ENCODE data around the gene LAMP5.

LAMP5 gene

DNA sequence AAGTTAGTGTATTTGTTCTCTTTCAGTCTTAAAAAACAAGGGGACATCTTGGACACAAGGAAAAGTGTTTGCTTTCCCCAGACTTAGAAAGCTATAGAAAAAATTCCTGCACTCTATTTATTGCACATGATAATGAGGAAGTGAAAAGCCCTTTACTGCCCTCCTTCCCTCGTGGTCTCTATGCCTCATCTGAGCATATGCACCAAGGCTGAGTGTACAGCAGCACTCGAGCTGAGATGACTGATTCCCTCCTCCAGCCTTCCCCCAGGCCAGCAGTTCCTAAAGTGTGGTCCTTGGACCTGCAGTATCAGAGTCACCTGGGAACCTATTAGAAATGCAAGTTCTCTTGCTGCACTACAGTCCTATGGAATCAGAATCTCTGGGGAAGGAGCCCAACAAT, 14.3 kb upstream of the LAMP5 start:
- DNase-seq (ENCODE audit: low spot score), result no peak

DNA sequence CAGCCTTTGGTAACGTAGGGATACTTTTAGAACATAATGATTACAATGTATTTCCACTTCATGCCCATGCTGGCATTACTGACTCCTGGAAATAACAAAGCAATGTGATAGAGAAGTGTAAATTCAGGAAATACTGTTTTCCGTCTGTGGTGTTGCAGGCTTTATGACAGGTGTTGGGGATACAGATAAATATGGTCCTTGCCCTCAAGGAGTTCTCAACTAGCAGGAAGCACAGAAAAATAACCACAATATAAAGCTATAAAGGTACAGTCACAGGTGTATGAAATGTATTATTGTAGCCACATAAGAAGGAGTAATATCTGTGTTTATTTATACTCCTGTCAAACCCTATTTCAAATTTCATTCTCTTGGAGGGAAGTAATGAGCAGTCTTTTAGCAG, 12.9 kb upstream of the LAMP5 start:
- no peak for DNase-seq (ENCODE audit: low spot score)

DNA sequence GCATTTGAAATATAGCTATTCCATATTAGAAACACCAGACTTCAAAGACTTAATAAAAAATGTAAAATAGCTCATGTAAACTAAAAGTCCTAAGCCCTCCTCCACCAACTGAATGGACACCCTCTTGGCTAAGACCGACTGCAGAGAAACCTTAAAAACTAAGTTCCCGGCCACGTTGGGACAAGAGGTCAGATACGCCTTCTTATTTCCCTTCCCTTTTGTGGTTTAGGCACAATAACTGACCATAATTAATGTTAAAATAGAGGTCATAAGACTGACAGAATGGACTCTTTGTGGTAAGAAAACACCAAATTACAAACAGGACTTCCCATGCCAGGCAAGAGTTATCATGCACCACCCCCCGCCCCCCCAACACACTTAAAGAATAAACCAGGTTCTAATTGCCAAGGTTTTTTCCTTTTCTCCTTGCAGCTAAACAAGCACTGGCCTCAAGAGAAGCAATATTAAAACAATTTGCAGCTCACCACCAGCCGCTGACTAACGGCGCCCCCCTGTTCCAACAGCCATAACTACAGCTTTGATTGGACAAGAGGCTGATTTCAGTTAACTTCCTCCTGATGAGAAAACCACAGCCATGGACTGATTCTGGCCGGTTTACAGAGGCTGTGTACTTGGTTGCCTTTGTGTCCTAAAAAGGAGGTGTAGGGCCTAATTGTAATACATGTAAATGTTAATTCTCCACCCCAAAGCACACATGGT, 10.7 kb upstream of the LAMP5 start:
- DNase-seq (ENCODE audit: low spot score), result no peak

DNA sequence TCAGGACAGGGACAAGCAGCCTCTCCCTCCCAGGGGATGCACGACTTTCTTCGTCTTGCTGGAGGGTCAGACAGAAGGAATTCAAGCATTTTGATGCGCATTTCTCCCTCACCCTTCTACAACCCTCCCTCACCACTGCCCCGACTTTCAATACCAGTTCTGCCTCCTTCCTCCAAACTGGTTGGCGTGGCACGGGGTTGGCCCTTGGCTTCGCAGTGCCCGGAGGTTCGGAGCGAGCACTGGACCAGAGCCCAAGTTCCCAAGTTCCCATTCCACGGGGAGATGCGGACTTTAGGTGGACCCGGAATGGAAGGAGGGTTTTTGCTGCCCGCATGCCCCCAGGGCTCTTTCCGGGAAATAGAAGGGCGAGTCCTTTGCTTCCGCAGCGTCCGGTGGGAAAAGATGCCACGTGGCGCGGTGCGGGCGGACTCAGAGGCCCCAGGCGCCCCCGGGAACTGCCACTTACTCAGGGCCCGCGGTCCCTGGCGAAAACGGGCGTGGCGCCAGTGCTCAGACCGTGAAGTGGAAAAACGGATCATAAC, 8.0 kb upstream of the LAMP5 start:
- DNase-seq (ENCODE audit: low spot score), result no peak

DNA sequence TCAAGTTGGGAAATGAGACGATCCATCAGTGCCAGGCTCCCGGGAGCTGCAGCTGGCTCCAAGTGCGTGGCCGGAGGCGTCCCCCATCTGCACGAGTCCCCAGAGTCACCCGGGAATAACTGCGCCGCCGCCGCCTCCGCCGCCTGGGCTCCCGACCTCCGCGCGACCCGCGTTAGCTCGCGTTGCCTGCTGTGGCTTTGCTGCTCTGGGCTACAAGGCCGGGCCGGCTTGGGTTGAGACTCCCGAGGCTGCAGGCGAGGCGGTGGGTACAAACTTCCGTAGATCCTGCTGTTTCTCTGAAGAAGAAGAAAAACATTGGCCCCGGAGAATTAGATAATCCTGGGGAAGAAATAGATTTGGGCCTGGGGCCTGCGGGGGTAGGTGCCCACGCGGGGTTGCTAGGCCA, 7.4 kb upstream of the LAMP5 start:
- no peak for DNase-seq (ENCODE audit: low spot score)

DNA sequence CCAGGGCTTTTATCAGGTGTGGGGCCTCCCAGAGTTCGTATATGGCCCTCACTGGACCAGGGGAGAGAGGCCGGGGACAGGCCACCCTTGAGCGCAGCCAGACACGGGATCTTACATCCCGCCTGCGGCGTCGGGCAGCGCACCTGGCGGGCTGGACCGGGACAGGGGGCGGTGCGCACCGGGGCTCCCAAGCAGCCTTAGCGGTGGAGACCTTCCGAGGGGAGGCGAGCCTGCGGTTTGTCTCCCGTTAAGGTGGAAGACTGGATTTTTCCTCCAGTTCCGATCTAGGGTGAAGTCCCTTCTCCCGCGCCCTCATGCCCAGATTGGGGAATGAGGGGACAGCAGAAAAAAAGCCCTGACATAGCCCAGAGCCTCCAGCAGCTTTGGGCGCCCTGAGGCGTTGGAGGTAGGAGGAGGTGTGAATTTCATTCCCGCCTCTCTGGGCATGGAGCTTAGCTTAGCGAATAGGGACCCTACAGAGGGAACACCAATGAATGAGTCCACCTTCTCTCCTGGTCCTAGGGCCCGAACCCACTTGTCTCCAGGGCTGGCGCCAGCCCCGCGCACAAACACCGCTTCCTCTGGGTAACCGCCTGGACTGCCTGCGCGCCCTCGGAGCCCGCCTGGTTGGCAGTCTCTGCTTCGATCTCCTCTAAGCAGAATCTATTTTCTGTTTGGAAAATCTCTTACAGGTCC, 6.7 kb upstream of the LAMP5 start:
- DNase-seq (ENCODE audit: low spot score), result no peak

DNA sequence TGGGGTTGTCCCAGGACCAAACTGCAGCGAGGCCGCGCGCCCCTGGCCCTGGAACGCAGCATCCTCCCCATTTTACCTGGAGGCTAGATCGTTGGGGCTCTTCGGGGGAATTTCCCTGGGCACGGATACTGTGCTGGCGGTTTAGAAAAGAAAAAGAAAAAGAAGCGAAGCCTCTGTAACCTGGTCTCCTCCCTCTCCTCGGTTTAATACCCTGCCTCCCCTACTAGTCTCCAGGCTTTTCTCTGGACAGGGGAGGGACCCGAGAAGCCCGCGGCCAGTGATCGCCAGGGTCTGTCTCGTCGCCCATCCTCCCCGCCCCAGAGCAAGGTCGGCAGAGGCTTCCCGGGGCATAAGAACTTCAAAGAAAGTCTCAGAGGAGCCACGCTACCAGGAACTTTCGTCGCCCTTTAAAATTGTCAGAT, 6.1 kb upstream of the LAMP5 start:
- DNase-seq (ENCODE audit: low spot score), result no peak

DNA sequence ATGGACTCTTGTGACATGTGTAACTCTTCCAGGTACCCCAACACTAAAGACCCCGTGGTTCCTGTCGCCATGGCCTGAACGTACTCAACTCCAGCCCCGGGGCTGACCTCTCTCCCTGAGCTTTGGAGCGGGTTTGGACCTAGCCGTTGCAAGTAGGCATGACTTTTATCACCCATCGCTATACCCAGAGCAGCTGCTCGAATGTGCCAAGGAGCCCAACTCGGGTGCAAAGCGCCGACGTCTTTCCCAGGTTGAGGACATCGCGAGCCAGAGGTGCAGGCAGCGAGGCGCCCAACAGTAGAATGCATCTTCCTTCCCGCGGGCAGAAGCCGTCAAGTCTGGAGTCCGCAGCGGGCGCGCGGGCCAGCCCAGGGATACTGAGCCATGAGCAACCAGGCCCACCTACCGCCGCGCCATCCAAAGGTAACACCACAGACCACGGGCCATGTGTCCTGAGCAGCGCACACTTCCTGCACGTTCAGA, 5.7 kb upstream of the LAMP5 start:
- DNase-seq (ENCODE audit: low spot score), result no peak

DNA sequence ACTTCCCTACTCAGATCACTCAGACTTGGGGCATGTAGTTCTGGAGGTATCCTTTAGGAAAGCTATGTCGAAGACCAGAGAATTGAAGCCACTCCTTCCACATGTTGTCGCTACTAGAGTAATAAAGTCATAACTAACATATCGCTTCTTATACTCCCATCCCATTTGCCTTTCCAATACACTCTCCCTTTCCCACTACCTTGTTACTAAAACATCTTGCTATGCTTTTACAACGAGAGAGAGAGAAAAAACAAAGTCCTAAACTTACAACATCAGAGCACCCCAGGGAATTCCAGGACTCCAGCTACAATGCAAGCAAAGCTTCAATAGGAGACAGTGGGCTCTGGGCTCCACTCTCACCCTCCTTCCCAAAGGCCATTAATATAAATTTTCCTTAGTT, 5.1 kb upstream of the LAMP5 start:
- no peak for DNase-seq (ENCODE audit: low spot score)

DNA sequence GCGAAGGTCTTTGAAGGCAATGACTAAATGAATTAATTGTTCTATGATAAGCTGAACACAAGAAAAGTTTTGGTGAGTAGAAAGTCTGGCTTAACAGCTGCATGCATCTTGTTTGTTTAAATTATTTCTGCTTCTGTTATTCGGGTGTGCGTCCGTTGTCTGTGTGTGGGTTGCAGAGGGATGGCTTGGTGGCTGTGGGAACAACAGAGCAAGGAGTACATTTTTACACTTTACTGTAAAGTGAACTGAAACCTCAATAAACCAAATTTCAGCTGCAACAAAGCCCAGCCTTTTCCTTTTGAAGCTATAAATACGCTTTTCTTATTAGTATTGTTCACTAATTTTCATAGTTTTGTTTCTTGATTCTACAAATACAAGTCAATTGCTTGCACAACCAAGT, 3.5 kb upstream of the LAMP5 start:
- no peak for DNase-seq (ENCODE audit: low spot score)

DNA sequence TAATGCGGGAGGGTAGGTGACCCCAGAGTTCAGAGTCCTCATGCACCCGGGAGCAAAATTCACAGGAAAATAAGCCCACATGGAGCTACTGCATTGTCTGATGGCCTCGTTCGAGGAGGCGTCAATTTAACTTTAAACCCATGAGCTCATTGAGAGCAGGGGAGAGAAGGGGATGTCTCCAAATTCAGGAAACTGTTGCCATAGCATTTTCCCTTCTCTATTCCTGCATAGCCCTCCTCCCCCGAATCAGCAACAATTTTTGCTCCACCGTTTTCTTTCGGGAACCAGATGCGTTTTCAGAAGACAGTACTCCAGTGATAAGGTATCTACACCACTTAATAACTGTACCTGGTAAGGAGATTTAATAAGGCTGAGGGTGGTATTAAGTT, 324 bp upstream of the LAMP5 start:
- no peak for DNase-seq (ENCODE audit: low spot score)

DNA sequence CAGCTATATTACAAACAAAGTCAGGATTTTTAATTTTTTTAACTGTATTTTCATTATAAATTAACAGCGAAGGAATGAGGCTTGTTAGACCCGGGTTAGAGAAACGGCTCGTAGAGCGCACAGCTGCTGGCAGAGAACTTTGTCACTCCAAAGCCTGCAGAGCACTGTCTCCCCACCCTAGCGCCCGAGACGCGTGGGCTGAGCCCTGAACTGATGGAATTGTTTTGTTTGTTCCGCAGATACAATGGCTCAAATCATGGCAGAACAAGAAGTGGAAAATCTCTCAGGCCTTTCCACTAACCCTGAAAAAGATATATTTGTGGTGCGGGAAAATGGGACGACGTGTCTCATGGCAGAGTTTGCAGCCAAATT, 810 bp downstream of the LAMP5 start:
- DNase-seq (ENCODE audit: low spot score), result no peak

DNA sequence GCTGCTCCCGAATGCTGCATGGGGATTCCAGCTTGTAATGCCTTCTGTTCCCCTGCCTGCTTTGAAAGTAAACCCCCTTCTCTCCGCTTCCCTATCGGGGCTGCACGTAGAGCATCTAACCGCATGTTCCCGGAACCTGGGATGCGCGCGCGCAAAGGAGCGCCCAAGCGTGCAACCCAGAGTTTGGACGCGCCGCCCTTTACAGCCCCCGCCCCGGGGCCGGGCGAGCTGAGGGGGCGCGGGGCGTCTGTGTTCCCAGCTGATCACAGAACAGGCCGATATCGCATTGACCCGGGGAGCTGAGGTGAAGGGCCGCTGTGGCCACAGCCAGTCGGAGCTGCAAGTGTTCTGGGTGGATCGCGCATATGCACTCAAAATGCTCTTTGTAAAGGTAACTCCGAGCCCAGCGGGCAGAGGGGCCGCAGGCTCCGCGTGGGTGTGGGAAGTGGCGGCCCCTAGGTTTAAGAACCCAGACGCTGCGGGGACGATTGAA, 1.4 kb downstream of the LAMP5 start:
- no peak for DNase-seq (ENCODE audit: low spot score)

DNA sequence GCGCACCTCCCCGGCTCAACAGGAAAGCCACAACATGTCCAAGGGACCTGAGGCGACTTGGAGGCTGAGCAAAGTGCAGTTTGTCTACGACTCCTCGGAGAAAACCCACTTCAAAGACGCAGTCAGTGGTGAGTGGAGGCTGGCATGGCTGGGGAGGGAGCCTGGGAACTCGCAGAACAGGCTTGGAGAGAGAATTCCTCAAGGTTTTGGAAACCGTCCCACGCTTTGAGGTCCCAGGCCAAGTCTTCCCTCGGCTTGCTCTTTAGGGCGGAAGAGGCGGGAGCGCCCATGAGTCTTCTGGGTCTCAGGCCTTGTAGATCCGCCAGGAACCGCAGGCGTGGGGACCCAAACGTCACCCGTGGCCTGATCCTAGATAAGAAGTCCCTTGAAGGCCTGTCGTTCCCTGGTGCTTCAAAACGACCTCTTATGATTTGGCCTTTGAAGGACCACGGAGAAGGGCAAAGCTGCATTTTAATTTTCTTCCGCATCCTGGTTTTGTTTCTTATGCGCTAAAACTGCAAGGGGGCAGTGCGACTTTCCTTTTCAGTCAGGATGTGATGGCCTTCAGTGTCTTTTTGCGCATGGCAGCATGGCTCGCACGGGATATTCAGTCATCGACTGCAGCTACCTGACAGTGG, 2.0 kb downstream of the LAMP5 start:
- no peak for DNase-seq (ENCODE audit: low spot score)

DNA sequence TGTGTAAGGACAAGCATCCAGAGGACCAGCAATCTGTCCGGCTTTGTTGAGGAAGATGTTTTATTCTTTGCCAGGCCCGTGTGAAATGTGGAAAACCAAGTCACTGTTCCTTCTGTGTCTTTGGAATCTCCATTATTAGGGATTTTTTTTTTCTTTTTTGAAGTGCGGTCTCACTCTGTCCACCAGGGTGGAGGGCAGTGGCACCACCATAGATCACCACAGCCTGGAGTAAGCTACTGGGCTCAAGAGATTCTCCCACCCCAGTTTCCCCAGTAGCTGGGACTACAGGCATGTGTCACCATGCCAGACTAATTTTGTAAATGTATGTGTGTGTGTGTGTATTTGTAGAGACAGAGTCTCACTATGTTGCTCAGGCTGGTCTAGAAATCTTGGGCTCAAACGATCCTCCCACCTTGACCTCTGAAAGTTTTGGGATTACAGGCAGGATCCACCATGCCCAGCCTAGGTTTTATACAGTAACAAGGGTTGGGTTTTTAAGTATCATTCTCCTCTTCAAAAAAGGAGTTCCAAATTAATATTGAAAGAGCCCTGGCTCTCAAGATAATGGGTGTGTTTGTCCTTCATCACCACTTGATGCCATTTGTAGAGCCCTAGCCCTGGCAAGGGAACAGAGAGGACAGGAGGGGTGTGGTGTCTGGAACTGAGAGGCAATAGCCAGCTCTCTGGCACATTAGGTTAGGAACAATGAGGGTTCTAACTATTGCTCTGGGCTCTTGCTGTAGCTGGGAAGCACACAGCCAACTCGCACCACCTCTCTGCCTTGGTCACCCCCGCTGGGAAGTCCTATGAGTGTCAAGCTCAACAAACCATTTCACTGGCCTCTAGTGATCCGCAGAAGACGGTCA, 3.1 kb downstream of the LAMP5 start:
- no peak for DNase-seq (ENCODE audit: low spot score)

DNA sequence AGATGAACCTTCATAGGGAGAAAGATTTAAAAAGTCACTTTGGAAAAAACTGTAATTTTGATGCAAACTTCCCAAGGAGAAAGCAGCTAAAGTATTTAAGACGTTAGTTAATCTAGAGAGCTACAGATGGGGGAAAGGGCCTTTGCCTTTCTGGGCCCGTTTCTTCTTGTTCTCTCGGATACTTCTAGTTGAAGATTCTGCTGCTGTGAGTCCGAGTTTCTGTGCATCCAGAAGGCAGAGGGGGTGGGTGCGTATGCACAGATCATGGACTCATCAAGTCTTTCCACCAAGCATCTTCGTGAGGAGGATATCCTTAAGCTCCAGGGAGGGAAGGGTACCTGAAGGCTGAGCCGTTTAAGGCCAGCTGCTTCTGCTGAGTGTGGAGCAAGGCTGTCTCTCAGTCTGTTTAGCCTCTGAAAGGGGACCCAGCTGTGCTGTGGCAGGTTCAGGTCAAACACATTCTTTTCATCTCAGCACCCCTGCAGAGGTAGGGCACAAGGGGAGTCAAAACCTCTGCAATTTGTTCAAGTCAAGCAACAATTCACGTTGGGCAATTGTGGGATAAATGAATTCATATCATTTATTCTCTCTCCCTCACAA, 4.3 kb downstream of the LAMP5 start:
- no peak for DNase-seq (ENCODE audit: low spot score)

DNA sequence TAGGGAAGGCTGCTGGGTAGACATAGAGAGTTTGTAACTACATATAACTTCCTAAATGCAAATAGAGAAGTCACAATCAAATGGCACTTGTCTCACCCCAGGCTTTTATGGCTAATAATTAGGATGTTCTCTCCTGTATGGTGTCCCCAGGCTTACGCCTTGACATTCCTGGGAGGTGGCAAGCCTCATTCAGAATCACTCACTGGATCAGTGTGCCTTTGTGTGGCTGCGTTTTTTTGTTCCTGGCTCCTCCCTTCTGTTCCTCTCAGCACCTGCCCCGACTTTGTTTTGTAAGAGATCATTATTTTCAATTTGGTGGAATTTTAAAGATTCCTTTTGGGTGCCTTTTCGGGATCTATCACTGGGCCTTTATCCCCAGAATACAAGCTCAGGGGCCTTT, 5.7 kb downstream of the LAMP5 start:
- no peak for DNase-seq (ENCODE audit: low spot score)

DNA sequence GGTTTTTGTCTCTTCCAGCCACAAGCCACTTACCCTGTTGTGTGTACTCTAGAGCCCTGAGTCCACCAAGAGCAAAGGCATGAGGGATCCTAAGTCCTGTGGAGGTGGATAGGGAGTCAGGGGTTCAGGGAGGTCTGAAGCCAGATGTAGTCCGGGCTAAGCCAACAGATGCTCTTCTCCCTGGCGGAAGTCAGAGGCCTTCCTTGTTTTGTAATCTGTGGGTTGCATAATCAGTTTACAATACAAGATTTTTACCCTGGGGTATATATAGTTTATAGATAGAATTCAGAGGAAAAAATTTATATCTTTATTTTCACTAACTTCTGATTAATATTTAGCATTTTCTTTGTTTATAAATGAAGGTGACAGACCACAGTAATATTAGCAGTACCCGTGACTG, 9.2 kb downstream of the LAMP5 start:
- DNase-seq (ENCODE audit: low spot score), result no peak

DNA sequence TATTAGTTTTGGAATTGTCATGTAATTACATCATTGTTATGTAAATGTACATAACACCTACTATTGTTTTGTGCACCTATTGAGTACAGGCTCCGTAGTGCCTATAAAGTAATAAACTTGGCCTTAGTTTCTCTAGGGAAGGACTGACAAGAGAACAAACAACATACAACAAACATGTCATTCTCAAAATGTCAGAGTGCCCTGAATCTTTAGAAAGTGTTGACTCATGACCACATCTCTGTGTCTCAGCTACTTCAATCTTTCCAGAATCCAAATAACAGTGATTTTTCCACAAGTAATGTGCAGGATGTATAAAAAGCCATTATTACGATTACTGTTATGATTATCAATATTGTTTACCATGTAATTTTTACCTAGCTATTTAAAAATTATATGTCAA, 17.2 kb downstream of the LAMP5 start:
- no peak for DNase-seq (ENCODE audit: low spot score)

DNA sequence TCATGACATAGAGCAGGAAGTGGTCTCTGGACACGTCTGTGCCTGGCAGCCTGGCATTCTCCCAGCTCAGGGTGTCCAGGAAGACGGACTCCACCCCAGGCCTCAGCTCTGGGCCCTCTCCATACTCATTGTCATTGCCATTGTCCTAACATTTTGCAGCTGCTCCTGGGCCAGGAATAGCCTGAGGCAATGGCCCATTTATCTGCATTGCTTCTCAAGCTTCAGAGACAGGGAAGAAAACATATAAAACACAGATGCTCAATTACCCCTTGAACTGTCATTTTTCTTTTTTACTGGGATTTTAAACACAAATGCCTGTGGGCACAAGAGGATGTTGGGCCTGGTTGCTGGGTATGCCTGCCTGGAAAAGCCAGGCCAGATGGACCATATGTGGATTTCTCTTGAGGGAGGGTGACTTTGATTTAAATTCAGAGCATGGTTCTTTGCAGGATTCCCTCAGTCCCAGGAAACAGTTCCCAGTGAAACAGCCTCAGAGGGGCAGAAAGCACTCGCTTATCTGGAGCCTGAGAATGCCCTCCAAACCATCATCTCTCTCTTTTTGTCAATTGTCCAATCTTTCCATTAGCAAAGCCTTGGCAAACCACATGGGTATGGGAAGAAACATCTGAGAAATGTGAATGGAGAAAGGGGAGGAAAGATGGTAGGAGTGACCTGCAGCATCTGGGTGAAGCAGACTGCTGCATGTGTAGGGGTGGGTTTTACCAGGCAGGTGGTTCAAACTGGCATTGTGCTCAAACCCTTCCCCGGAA, 17.9 kb downstream of the LAMP5 start:
- DNase-seq (ENCODE audit: low spot score), result no peak

DNA sequence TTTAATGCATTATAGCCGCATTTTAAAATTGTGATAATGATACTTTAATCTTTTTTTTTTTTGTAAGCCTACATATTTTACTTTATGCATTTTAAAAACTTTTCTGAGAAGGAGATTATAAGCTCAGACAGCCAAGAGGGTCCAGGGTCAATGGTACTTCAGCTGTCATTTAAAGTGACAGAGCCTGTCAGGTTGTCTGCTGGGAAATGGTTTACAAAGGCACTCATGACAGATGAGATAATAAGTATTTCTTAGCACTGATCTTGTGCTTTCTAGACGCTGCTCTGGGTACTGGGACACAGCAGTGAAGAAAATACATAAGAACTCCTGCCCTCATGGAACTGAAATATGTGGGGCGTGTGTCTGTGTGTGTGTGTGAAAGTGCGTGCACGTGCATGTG, 19.6 kb downstream of the LAMP5 start:
- no peak for DNase-seq (ENCODE audit: low spot score)

Measured in LoVo (cell line).